ENCODE data around the gene TIE1. TPM values are rescaled to one million over a fixed set of nuclear protein-coding genes. Genes with fewer than 3 reads are reported as not detected.

Gene TIE1
- total RNA-seq, 2 donors from 2014 or later = 5.1 to 7.6 TPM

DNA sequence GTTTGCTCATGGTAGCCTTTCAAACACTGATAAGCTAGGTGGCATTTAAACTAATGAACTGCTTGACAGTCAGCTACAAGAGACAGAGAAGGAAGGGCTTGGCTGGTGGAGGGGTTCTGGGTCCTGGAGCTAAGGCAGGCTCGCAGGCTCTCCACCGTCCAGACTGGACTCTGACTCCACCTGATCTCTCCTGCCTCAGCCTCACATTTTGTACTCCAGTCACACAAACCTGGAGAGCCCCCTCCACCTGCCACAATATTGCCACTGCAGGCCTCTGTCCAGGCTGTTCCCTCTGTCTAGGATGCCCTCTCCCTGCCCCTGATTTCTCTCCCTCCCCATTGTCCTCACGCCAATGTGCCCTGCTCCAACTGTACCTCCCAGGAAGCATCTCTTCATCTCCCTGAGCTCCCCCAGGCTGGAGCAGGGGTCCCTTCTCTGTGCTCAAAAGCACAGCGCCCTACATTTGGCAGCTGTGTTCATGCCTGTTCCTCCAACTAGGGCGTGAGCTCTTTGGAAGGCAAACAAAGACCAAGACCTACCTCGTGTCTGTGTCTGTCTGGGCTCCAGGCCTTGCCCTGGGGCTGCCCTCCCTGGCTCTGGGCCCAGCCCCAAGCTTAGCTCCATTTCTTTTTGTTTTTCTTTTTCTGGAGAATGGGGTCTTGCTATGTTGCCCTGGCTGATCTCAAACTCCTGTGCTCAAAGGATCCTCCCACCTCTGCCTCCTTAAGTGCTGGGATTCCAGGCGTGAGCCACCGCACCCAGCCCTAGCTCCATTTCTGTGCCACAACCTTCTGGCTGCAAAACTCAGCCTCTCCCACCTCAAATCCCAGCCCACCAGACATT is 2.9 kb downstream of the TIE1 start:
- intact Hi-C loops (cut with DNase I) = no loop called here
- Histone ChIP-seq H3K4me1 (peaks cover 11% of the 10 kb centered on the region), H3K27me3 (no peaks in the 10 kb centered on the region), H3K36me3 (no peaks in the 10 kb centered on the region), H3K9me3 (no peaks in the 10 kb centered on the region), H3K9ac (ENCODE audit: low read depth in 2 of 2, low read length in 2 of 2) (peak overlapping the region; percentile 47 to 52), H3K4me3 (no peak overlapping the region), H3K27ac (peak overlapping the region; percentile 47)
- TF ChIP-seq, protein P1, sequence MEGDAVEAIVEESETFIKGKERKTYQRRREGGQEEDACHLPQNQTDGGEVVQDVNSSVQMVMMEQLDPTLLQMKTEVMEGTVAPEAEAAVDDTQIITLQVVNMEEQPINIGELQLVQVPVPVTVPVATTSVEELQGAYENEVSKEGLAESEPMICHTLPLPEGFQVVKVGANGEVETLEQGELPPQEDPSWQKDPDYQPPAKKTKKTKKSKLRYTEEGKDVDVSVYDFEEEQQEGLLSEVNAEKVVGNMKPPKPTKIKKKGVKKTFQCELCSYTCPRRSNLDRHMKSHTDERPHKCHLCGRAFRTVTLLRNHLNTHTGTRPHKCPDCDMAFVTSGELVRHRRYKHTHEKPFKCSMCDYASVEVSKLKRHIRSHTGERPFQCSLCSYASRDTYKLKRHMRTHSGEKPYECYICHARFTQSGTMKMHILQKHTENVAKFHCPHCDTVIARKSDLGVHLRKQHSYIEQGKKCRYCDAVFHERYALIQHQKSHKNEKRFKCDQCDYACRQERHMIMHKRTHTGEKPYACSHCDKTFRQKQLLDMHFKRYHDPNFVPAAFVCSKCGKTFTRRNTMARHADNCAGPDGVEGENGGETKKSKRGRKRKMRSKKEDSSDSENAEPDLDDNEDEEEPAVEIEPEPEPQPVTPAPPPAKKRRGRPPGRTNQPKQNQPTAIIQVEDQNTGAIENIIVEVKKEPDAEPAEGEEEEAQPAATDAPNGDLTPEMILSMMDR (IDR thresholded peaks at IDR 0.05) = no peak
- no peak for DNase-seq

DNA sequence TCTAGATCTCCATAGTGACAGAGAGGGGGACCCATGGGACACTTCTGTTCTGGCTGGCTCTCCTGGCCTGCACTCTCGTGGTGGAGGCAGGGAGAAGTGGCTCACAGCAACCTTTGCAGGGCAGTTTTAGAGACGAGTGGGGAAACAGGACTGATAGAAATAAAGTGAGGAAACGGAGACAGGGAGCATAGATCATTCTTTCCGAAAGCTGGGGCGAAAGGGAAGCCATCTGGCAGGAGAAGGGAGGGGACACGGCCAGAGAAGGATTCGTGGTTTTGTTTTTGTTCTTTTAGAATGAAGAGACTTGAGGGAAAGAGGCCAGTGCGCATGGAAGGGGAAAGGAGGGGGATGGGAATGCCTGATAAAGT is 3.5 kb downstream of the TIE1 start:
- no peak overlapping the region for H3K27ac ChIP-seq
- TF ChIP-seq, protein P1 (IDR thresholded peaks at IDR 0.05) = no peak
- H3K9ac ChIP-seq (ENCODE audit: low read depth in 2 of 2, low read length in 2 of 2) = peak overlapping the region in 1 of 2 donors; percentile 47
- no peak for DNase-seq
- no peaks in the 10 kb centered on the region for H3K9me3 ChIP-seq
- no peak overlapping the region for H3K4me3 ChIP-seq
- H3K36me3 ChIP-seq = no peaks in the 10 kb centered on the region
- intact Hi-C loops (cut with DNase I) = no loop called here
- no peaks in the 10 kb centered on the region for H3K27me3 ChIP-seq
- H3K4me1 ChIP-seq = peaks cover 11% of the 10 kb centered on the region

DNA sequence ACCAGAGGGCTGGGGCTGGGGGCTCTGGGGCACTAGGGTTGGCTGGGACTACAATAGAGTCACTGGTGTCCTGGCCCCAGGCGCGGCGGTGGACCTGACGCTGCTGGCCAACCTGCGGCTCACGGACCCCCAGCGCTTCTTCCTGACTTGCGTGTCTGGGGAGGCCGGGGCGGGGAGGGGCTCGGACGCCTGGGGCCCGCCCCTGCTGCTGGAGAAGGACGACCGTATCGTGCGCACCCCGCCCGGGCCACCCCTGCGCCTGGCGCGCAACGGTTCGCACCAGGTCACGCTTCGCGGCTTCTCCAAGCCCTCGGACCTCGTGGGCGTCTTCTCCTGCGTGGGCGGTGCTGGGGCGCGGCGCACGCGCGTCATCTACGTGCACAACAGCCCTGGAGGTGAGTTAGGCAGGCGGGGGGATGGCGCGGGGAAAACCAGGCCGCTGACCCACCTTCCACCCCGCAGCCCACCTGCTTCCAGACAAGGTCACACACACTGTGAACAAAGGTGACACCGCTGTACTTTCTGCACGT is 4.1 kb downstream of the TIE1 start:
- intact Hi-C loops (cut with DNase I) = no loop called here
- no peak overlapping the region for H3K27ac ChIP-seq
- no peaks in the 10 kb centered on the region for H3K27me3 ChIP-seq
- peaks cover 11% of the 10 kb centered on the region for H3K4me1 ChIP-seq
- H3K4me3 ChIP-seq = no peak overlapping the region
- no peaks in the 10 kb centered on the region for H3K9me3 ChIP-seq
- no peaks in the 10 kb centered on the region for H3K36me3 ChIP-seq
- no peak for DNase-seq
- TF ChIP-seq, protein P1 (IDR thresholded peaks at IDR 0.05) = no peak
- H3K9ac ChIP-seq (ENCODE audit: low read depth in 2 of 2, low read length in 2 of 2) = no peak overlapping the region

DNA sequence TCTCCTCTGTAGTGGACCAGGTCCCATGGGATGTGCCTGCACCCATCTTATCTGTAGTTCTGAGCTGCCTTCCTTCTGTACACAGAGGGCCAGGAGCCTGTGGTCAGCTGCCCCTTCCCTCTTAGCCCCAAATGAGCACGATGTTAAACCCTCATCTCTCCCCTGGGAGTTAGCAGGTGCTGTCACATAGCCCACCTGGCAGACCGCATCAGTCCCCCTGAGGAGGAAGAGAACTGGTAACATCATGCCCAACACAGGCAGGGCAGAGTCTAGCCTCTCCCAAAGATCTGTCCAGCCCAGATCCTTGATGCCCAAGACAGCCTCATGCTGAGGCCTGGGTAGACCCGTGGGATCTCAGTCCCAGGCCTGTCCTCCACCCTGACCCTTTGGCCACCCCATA is 4.7 kb downstream of the TIE1 start:
- peaks cover 11% of the 10 kb centered on the region for H3K4me1 ChIP-seq
- no peaks in the 10 kb centered on the region for H3K36me3 ChIP-seq
- no peaks in the 10 kb centered on the region for H3K27me3 ChIP-seq
- no peak overlapping the region for H3K9ac ChIP-seq (ENCODE audit: low read depth in 2 of 2, low read length in 2 of 2)
- H3K9me3 ChIP-seq = no peaks in the 10 kb centered on the region
- no peak overlapping the region for H3K4me3 ChIP-seq
- no peak for DNase-seq
- TF ChIP-seq, protein P1 (IDR thresholded peaks at IDR 0.05) = no peak
- H3K27ac ChIP-seq = no peak overlapping the region
- intact Hi-C loops (cut with DNase I) = no loop called here

DNA sequence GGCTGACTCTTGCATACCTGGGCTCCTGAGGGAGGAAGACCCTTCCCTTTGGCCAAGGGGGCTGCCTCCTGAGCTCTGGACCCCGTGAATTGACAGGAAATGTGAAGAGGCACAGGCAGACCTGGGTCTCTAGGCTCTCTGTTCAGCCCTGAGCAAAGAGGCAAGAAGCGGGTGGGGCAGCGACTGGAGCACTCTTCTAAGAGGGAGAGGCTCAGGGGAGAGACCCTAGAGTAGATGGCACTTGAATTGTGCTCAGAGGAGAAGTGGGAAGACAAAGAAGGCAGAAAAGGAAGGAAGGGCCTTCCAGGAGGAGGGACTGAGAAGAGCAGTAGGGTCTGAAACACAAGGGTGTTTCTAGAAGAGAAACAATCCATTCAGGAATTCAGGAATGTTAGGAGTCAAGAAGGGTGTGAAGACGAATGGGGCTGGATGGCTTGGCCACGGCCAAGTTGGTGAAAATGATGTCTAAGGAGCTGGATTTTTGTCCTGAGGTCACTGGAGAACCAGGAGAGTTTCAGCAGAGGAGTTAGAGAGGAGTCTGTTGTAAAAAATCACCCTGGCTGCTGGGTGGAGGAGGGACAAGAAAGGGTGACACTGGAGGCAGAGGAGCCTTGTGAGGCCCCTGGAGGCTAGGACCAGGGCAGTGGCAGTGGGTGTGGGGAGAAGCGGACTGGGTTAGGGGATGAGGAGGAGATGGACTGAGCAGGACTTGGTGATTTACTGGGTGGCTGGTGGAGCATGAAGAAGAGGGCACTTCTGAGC is 5.3 kb downstream of the TIE1 start:
- H3K27me3 ChIP-seq = no peaks in the 10 kb centered on the region
- intact Hi-C loops (cut with DNase I) = no loop called here
- no peak overlapping the region for H3K27ac ChIP-seq
- H3K9me3 ChIP-seq = no peaks in the 10 kb centered on the region
- H3K36me3 ChIP-seq = no peaks in the 10 kb centered on the region
- TF ChIP-seq, protein P1 (IDR thresholded peaks at IDR 0.05) = no peak
- H3K9ac ChIP-seq (ENCODE audit: low read depth in 2 of 2, low read length in 2 of 2) = no peak overlapping the region
- no peak overlapping the region for H3K4me3 ChIP-seq
- no peak for DNase-seq
- peaks cover 11% of the 10 kb centered on the region for H3K4me1 ChIP-seq

Data from colonic mucosa (tissue), 4 donors.